GM12801 (cell line): Measurements from ENCODE around the gene MRNIP.

Source experiments
- CTCF ChIP-seq: IDR thresholded peaks from one replicate; pipeline ENCODE4 v1.5.1; 2011; ENCODE audit warnings: control low read depth; ENCODE audit not compliant: insufficient read length; ENCODE audit errors: extremely low read depth

Gene MRNIP

GRCh38 chr5:179800696-179801201 lies 57.9 kb downstream of the MRNIP start:
- TF ChIP-seq CTCF: no peak

GRCh38 chr5:179800071-179800695 lies 58.4 kb downstream of the MRNIP start:
- TF ChIP-seq CTCF: no peak

- TF ChIP-seq CTCF: no peak
Observed at GRCh38 chr5:179799644-179799973, 59.0 kb downstream of the MRNIP start.

- TF ChIP-seq CTCF: no peak
Observed at GRCh38 chr5:179798771-179799643, 59.6 kb downstream of the MRNIP start.

- no peak for TF ChIP-seq CTCF
Observed at GRCh38 chr5:179798144-179798770, 60.4 kb downstream of the MRNIP start.

- no peak for TF ChIP-seq CTCF
Observed at GRCh38 chr5:179797741-179798140, 60.9 kb downstream of the MRNIP start.

GRCh38 chr5:179796877-179797608 lies 61.6 kb downstream of the MRNIP start:
- no peak for TF ChIP-seq CTCF
